Measurements from ENCODE around the gene MYO15B. TPM values are rescaled to one million over a fixed set of nuclear protein-coding genes. Genes with fewer than 3 reads are reported as not detected.
A peak's percentile ranks its signal among the peaks of the same experiment; 100 is the strongest.

Gene MYO15B
- total RNA-seq, 1 donor from 2014 or later, result 48.2 TPM

- H3K36me3 Mint-ChIP-seq, result no peaks in the 10 kb centered on the region
- no peaks in the 10 kb centered on the region for H3K9me3 Mint-ChIP-seq
- no peaks in the 10 kb centered on the region for H3K27me3 Mint-ChIP-seq
- no peak for TF ChIP-seq CTCF (conservative IDR thresholded peaks at IDR 0.05)
- H3K4me1 Mint-ChIP-seq (ENCODE audit: unreplicated experiment), result peaks cover 9% of the 10 kb centered on the region
- H3K4me3 Mint-ChIP-seq, result peak overlapping the region; percentile 4
- H3K27ac Mint-ChIP-seq, result no peak overlapping the region
- no peak for DNase-seq (ENCODE audit: extremely low spot score, unreplicated experiment)
Measured at GRCh38 chr17:75622076-75622475, 34.5 kb downstream of the MYO15B start.

- peaks cover 9% of the 10 kb centered on the region for H3K4me1 Mint-ChIP-seq (ENCODE audit: unreplicated experiment)
- H3K4me3 Mint-ChIP-seq, result no peak overlapping the region
- H3K36me3 Mint-ChIP-seq, result no peaks in the 10 kb centered on the region
- no peaks in the 10 kb centered on the region for H3K27me3 Mint-ChIP-seq
- no peak for TF ChIP-seq CTCF (conservative IDR thresholded peaks at IDR 0.05)
- no peak for DNase-seq (ENCODE audit: extremely low spot score, unreplicated experiment)
- no peak overlapping the region for H3K27ac Mint-ChIP-seq
- no peaks in the 10 kb centered on the region for H3K9me3 Mint-ChIP-seq
Measured at GRCh38 chr17:75622771-75623273, 35.2 kb downstream of the MYO15B start.

- Mint-ChIP-seq H3K27me3 (no peaks in the 10 kb centered on the region), H3K27ac (no peak overlapping the region), H3K36me3 (no peaks in the 10 kb centered on the region), H3K9me3 (no peaks in the 10 kb centered on the region), H3K4me1 (ENCODE audit: unreplicated experiment) (peaks cover 9% of the 10 kb centered on the region), H3K4me3 (no peak overlapping the region)
- no peak for TF ChIP-seq CTCF (conservative IDR thresholded peaks at IDR 0.05)
- no peak for DNase-seq (ENCODE audit: extremely low spot score, unreplicated experiment)
Measured at GRCh38 chr17:75623386-75623785, 35.8 kb downstream of the MYO15B start.

GRCh38 chr17:75624021-75624420, 36.4 kb downstream of the MYO15B start:
- DNase-seq (ENCODE audit: extremely low spot score, unreplicated experiment), result no peak
- H3K27ac Mint-ChIP-seq, result no peak overlapping the region
- peaks cover 9% of the 10 kb centered on the region for H3K4me1 Mint-ChIP-seq (ENCODE audit: unreplicated experiment)
- H3K36me3 Mint-ChIP-seq, result no peaks in the 10 kb centered on the region
- no peak overlapping the region for H3K4me3 Mint-ChIP-seq
- no peak for TF ChIP-seq CTCF (conservative IDR thresholded peaks at IDR 0.05)
- no peaks in the 10 kb centered on the region for H3K27me3 Mint-ChIP-seq
- no peaks in the 10 kb centered on the region for H3K9me3 Mint-ChIP-seq

- H3K4me1 Mint-ChIP-seq (ENCODE audit: unreplicated experiment), result peaks cover 9% of the 10 kb centered on the region
- H3K4me3 Mint-ChIP-seq, result no peak overlapping the region
- no peak for DNase-seq (ENCODE audit: extremely low spot score, unreplicated experiment)
- TF ChIP-seq CTCF (conservative IDR thresholded peaks at IDR 0.05), result no peak
- no peaks in the 10 kb centered on the region for H3K36me3 Mint-ChIP-seq
- no peak overlapping the region for H3K27ac Mint-ChIP-seq
- no peaks in the 10 kb centered on the region for H3K9me3 Mint-ChIP-seq
- no peaks in the 10 kb centered on the region for H3K27me3 Mint-ChIP-seq
Measured at GRCh38 chr17:75624714-75625345, 37.2 kb downstream of the MYO15B start.

All from type B pancreatic cell (in vitro differentiated cells).